ENCODE measurements around the gene MITF.

GRCh38 chr3:69938061-69938460 lies 198.8 kb downstream of the MITF start:
- TF ChIP-seq, protein P1, sequence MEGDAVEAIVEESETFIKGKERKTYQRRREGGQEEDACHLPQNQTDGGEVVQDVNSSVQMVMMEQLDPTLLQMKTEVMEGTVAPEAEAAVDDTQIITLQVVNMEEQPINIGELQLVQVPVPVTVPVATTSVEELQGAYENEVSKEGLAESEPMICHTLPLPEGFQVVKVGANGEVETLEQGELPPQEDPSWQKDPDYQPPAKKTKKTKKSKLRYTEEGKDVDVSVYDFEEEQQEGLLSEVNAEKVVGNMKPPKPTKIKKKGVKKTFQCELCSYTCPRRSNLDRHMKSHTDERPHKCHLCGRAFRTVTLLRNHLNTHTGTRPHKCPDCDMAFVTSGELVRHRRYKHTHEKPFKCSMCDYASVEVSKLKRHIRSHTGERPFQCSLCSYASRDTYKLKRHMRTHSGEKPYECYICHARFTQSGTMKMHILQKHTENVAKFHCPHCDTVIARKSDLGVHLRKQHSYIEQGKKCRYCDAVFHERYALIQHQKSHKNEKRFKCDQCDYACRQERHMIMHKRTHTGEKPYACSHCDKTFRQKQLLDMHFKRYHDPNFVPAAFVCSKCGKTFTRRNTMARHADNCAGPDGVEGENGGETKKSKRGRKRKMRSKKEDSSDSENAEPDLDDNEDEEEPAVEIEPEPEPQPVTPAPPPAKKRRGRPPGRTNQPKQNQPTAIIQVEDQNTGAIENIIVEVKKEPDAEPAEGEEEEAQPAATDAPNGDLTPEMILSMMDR (IDR thresholded peaks at IDR 0.05 in 2 of 3, conservative IDR thresholded peaks at IDR 0.05 in 1 of 3; ENCODE audit: borderline replicate concordance in 1 of 3, insufficient read depth in 1 of 3, low read depth in 2 of 3, low read length in 2 of 3): no peak
- TF ChIP-seq EGR1 (IDR thresholded peaks at IDR 0.05; ENCODE audit: low read depth) (no peak), POLR2A (IDR thresholded peaks at IDR 0.05; ENCODE audit: borderline replicate concordance, extremely low read depth, insufficient read depth, insufficient read length) (no peak), FOSL1 (IDR thresholded peaks at IDR 0.05; ENCODE audit: low read depth) (no peak), TCF7L2 (IDR thresholded peaks at IDR 0.05; ENCODE audit: borderline replicate concordance, extremely low read depth, insufficient read depth, insufficient read length) (no peak), EZH2 (IDR thresholded peaks at IDR 0.05) (no peak), ZFX (IDR thresholded peaks at IDR 0.05) (no peak), EZH2phosphoT487 (IDR thresholded peaks at IDR 0.05; ENCODE audit: borderline replicate concordance) (no peak), RAD21 (IDR thresholded peaks at IDR 0.05; ENCODE audit: low read depth) (no peak), ZNF274 (IDR thresholded peaks at IDR 0.05; ENCODE audit: low read depth, low read length) (no peak)

Measured in HCT116 (cell line).